HCT116 (cell line): ENCODE results near the gene LRIG1.

ENCODE experiments used
- CTCF ChIP-seq, 3 experiments: fragments of 200-600 bp in 1 of 3; sonication (generic) in 1 of 3; IDR thresholded peaks in 2 of 3; conservative IDR thresholded peaks in 1 of 3; 2 replicates each; pipeline ENCODE4 v1.5.1; 2012 to 2017; ENCODE audit warnings: low read depth in 2 of 3, low read length in 2 of 3, antibody characterized with exemption in 1 of 3, borderline replicate concordance in 1 of 3, control low read depth in 1 of 3, mild to moderate bottlenecking in 1 of 3, mixed read lengths in 1 of 3, mixed run types in 1 of 3, moderate library complexity in 1 of 3; ENCODE audit not compliant: insufficient read depth in 1 of 3
- POLR2A ChIP-seq: IDR thresholded peaks from 2 replicates; pipeline ENCODE4 v1.7.0; 2011; ENCODE audit warnings: borderline replicate concordance; ENCODE audit not compliant: insufficient read depth, insufficient read length; ENCODE audit errors: extremely low read depth
- TF ChIP-seq, protein P1 (sequence below): IDR thresholded peaks from 2 replicates; pipeline ENCODE4 v1.6.1; 2012

GRCh38 chr3:66435989-66436388 is 64.8 kb downstream of the LRIG1 start:
- TF ChIP-seq CTCF (IDR thresholded peaks at IDR 0.05 in 2 of 3, conservative IDR thresholded peaks at IDR 0.05 in 1 of 3; ENCODE audit: borderline replicate concordance in 1 of 3, insufficient read depth in 1 of 3, low read depth in 2 of 3, low read length in 2 of 3): no peak
- no peak for TF ChIP-seq POLR2A
- TF ChIP-seq, protein P1, sequence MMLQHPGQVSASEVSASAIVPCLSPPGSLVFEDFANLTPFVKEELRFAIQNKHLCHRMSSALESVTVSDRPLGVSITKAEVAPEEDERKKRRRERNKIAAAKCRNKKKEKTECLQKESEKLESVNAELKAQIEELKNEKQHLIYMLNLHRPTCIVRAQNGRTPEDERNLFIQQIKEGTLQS: no peak
